ENCODE measurements around the gene ATXN2L. TPM values are rescaled to one million over a fixed set of nuclear protein-coding genes. Genes with fewer than 3 reads are reported as not detected.

Gene ATXN2L
- total RNA-seq, 1 experiment from 2014 or later = 309 TPM

DNA sequence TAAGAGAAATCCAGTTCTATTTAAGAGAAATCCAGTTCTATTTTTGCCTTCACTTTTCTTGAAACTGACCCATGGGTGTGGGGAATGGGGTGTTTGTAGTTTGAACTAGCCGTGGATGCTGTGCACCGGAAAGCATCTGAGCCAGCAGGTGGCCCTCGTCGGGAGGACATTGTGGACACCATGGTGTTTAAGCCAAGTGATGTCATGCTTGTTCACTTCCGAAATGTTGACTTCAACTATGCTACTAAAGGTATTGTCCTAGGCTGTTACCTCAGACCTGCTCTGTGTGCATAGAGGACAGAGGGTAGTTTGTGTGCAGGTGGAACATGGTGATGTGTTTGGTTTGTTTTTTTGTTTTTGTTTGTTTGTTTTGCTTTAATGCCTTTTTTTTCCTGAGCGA is 3.3 kb downstream of the ATXN2L start:
- no peak for DNase-seq
- Histone ChIP-seq H2AFZ (ENCODE audit: low read length) (no peak overlapping the region), H3K23ac (ENCODE audit: insufficient read length, low read depth, low read length) (no peak overlapping the region), H4K91ac (ENCODE audit: insufficient read length, low read depth, low read length) (no peak overlapping the region), H4K20me1 (ENCODE audit: control insufficient read depth, insufficient read depth, insufficient read length) (no peaks in the 10 kb centered on the region), H2BK20ac (ENCODE audit: low read depth, low read length, poor library complexity, severe bottlenecking) (no peak overlapping the region), H4K8ac (replicated peaks; ENCODE audit: insufficient read length, low read depth, low read length) (no peak overlapping the region), H3K79me2 (ENCODE audit: insufficient read depth, low read length) (peaks cover 19% of the 10 kb centered on the region; the same call in 1 of the 2 replicates), H3K9ac (ENCODE audit: extremely low read depth, insufficient read length, low read length) (no peak overlapping the region), H3K56ac (ENCODE audit: insufficient read length, low read depth, low read length) (no peak overlapping the region), H3K27me3 (ENCODE audit: insufficient read depth, low read length) (no peaks in the 10 kb centered on the region), H3K23me2 (ENCODE audit: insufficient read length, low read depth, low read length, poor library complexity, severe bottlenecking) (peaks cover 6% of the 10 kb centered on the region), H3K9me3 (ENCODE audit: control insufficient read depth, low read depth, low read length) (no peaks in the 10 kb centered on the region), H3K27ac (ENCODE audit: insufficient read length, low read depth, low read length) (no peak overlapping the region), H2AK5ac (ENCODE audit: insufficient read length, low read length) (no peak overlapping the region), H3K4me1 (ENCODE audit: insufficient read depth, low read length) (no peaks in the 10 kb centered on the region), H3K4me2 (ENCODE audit: insufficient read depth, insufficient read length, low read length) (no peak overlapping the region), H2BK120ac (ENCODE audit: low read depth, low read length, poor library complexity, severe bottlenecking) (no peak overlapping the region), H3K14ac (ENCODE audit: insufficient read depth, low read length) (no peak overlapping the region), H2BK5ac (ENCODE audit: insufficient read length, low read length) (no peak overlapping the region), H3K79me1 (ENCODE audit: insufficient read depth, low read depth, low read length, poor library complexity, severe bottlenecking) (no peaks in the 10 kb centered on the region), H3T11ph (ENCODE audit: low read length) (no peak overlapping the region), H2BK15ac (ENCODE audit: low read depth, low read length) (no peak overlapping the region), H3K18ac (ENCODE audit: insufficient read length, low read depth, low read length) (no peak overlapping the region), H2BK12ac (ENCODE audit: insufficient read length, low read depth, low read length) (no peak overlapping the region), H4K5ac (ENCODE audit: insufficient read length, low read depth, low read length) (no peak overlapping the region), H3K4ac (ENCODE audit: low read depth, low read length) (no peak overlapping the region)
- H3K27ac Mint-ChIP-seq = peak overlapping the region; percentile 27 to 66 (median 44); a peak in 5 of 7 replicates
- H3K27me3 Mint-ChIP-seq (ENCODE audit: low read depth) = no peaks in the 10 kb centered on the region
- peak overlapping the region; percentile 98 for H3K4me3 Mint-ChIP-seq
- TF ChIP-seq, protein P1, sequence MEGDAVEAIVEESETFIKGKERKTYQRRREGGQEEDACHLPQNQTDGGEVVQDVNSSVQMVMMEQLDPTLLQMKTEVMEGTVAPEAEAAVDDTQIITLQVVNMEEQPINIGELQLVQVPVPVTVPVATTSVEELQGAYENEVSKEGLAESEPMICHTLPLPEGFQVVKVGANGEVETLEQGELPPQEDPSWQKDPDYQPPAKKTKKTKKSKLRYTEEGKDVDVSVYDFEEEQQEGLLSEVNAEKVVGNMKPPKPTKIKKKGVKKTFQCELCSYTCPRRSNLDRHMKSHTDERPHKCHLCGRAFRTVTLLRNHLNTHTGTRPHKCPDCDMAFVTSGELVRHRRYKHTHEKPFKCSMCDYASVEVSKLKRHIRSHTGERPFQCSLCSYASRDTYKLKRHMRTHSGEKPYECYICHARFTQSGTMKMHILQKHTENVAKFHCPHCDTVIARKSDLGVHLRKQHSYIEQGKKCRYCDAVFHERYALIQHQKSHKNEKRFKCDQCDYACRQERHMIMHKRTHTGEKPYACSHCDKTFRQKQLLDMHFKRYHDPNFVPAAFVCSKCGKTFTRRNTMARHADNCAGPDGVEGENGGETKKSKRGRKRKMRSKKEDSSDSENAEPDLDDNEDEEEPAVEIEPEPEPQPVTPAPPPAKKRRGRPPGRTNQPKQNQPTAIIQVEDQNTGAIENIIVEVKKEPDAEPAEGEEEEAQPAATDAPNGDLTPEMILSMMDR (conservative IDR thresholded peaks at IDR 0.05) = no peak
- no CpG with 5 or more reads among the region's 6 CpGs for WGBS (ENCODE audit: extremely low coverage, insufficient read length, low lambda C conversion rate)
- peaks cover 56 to 72% (median 67%) of the 10 kb centered on the region in 3 experiments for H3K36me3 Mint-ChIP-seq (ENCODE audit: insufficient read depth in 1 of 3, low read depth in 3 of 3)
- peaks cover 23 to 30% of the 10 kb centered on the region in 2 experiments for H3K4me1 Mint-ChIP-seq
- H3K9me3 Mint-ChIP-seq = no peaks in the 10 kb centered on the region; a peak in 1 of 5 replicates

All from H9 (cell line).